Ishikawa (cell line): ENCODE data around the gene CD3G.

Source experiments
- CEBPB ChIP-seq: IDR thresholded peaks from 2 replicates; pipeline ENCODE4 v1.6.1; 2012
- CREB1 ChIP-seq: IDR thresholded peaks from 2 replicates; pipeline ENCODE4 v1.6.1; 2012; ENCODE audit warnings: low read depth
- EP300 ChIP-seq: IDR thresholded peaks from 2 replicates; pipeline ENCODE4 v1.6.1; 2012; ENCODE audit warnings: borderline replicate concordance
- FOXM1 ChIP-seq: IDR thresholded peaks from 2 replicates; pipeline ENCODE4 v1.6.1; 2012; ENCODE audit warnings: low read depth, borderline replicate concordance
- NFIC ChIP-seq: IDR thresholded peaks from 2 replicates; pipeline ENCODE4 v1.6.1; 2012
- RAD21 ChIP-seq: IDR thresholded peaks from 2 replicates; pipeline ENCODE4 v1.6.1; 2012; ENCODE audit warnings: low read depth
- TAF1 ChIP-seq: IDR thresholded peaks from 2 replicates; pipeline ENCODE4 v1.6.1; 2012; ENCODE audit warnings: low read depth, mild to moderate bottlenecking
- TCF12 ChIP-seq: IDR thresholded peaks from 2 replicates; pipeline ENCODE4 v1.6.1; 2012; ENCODE audit warnings: low read depth
- TEAD4 ChIP-seq: IDR thresholded peaks from 2 replicates; pipeline ENCODE4 v1.6.1; 2012
- YY1 ChIP-seq: IDR thresholded peaks from 2 replicates; pipeline ENCODE4 v1.6.1; 2012; ENCODE audit warnings: low read depth
- ZBTB7A ChIP-seq: IDR thresholded peaks from 2 replicates; pipeline ENCODE4 v1.6.1; 2012; ENCODE audit warnings: low read depth
- TF ChIP-seq, protein P1 (sequence below): IDR thresholded peaks from 2 replicates; pipeline ENCODE4 v1.6.1; 2012; ENCODE audit warnings: low read depth, mild to moderate bottlenecking
- TF ChIP-seq, protein P2 (sequence below): IDR thresholded peaks from 2 replicates; pipeline ENCODE4 v1.6.1; 2012
- TF ChIP-seq, protein P3 (sequence below): IDR thresholded peaks from 2 replicates; pipeline ENCODE4 v1.6.1; 2012

DNA sequence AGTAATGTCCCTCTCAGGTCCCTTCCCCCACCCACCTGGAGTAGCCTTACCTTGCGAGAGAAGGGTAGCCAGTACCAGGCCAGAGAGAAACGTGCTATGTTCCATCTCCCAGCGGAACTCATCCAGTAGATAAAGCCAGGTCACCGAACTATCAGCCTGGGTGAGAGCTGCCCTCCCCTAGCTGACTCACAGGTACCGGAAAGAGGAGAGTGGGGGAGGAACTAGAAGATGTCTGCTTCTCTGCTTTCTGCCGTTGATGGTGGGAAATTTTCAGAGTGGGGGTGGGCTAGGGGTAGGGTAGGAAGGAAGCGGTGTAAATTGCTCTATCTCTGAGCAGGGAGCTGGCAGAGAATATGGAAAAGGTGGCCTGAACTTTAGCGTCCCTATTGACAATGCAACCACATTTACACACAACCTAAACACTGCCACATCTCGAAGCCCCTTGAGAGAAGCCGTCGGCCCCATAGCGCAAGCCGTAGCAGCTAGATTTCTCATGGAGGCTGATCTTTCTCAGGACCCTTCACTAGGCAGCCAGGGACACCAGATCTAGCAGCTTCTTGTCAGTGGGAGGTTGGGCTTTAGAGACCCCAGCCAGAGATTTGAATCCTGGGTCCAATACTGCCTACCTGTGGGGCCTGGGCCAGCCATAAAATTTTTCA, 1.5 kb upstream of the CD3G start, which contains the start of gene CD3D:
- TF ChIP-seq TAF1: no peak
- TF ChIP-seq, protein P1, sequence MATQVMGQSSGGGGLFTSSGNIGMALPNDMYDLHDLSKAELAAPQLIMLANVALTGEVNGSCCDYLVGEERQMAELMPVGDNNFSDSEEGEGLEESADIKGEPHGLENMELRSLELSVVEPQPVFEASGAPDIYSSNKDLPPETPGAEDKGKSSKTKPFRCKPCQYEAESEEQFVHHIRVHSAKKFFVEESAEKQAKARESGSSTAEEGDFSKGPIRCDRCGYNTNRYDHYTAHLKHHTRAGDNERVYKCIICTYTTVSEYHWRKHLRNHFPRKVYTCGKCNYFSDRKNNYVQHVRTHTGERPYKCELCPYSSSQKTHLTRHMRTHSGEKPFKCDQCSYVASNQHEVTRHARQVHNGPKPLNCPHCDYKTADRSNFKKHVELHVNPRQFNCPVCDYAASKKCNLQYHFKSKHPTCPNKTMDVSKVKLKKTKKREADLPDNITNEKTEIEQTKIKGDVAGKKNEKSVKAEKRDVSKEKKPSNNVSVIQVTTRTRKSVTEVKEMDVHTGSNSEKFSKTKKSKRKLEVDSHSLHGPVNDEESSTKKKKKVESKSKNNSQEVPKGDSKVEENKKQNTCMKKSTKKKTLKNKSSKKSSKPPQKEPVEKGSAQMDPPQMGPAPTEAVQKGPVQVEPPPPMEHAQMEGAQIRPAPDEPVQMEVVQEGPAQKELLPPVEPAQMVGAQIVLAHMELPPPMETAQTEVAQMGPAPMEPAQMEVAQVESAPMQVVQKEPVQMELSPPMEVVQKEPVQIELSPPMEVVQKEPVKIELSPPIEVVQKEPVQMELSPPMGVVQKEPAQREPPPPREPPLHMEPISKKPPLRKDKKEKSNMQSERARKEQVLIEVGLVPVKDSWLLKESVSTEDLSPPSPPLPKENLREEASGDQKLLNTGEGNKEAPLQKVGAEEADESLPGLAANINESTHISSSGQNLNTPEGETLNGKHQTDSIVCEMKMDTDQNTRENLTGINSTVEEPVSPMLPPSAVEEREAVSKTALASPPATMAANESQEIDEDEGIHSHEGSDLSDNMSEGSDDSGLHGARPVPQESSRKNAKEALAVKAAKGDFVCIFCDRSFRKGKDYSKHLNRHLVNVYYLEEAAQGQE: no peak
- TF ChIP-seq NFIC: no peak
- TF ChIP-seq, protein P2, sequence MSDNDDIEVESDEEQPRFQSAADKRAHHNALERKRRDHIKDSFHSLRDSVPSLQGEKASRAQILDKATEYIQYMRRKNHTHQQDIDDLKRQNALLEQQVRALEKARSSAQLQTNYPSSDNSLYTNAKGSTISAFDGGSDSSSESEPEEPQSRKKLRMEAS: no peak
- TF ChIP-seq EP300: no peak
- no peak for TF ChIP-seq RAD21
- no peak for TF ChIP-seq TEAD4
- no peak for TF ChIP-seq ZBTB7A
- TF ChIP-seq, protein P3, sequence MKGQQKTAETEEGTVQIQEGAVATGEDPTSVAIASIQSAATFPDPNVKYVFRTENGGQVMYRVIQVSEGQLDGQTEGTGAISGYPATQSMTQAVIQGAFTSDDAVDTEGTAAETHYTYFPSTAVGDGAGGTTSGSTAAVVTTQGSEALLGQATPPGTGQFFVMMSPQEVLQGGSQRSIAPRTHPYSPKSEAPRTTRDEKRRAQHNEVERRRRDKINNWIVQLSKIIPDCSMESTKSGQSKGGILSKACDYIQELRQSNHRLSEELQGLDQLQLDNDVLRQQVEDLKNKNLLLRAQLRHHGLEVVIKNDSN: no peak
- no peak for TF ChIP-seq CREB1
- TF ChIP-seq FOXM1: no peak
- no peak for TF ChIP-seq CEBPB
- TF ChIP-seq YY1: no peak
- TF ChIP-seq TCF12: no peak
